Esophagus muscularis mucosa (tissue), 4 donors: ENCODE results near the gene GET3. TPM values are rescaled to one million over a fixed set of nuclear protein-coding genes. Genes with fewer than 3 reads are reported as not detected.
A peak's percentile ranks its signal among the peaks of the same experiment; 100 is the strongest.

ENCODE experiments used
- DNase-seq: peaks from one replicate; pipeline ENCODE4 v3.0.0-alpha.2; 2017; ENCODE audit errors: extremely low spot score
- H3K27ac ChIP-seq, 4 donors: fragments of 200-600 bp; sonication (generic); replicated peaks in 1 of 4; 1 replicate in 3 of 4; 2 replicates in 1 of 4; pipeline ENCODE4 v1.5.1; 2016 to 2019; ENCODE audit warnings: mild to moderate bottlenecking in 1 of 4
- H3K27me3 ChIP-seq, 4 donors: fragments of 200-600 bp; sonication (generic); one replicate each; pipeline versions ENCODE4 v1.5.1 to v1.6.0; 2016 to 2019
- H3K36me3 ChIP-seq, 4 donors: fragments of 200-600 bp; sonication (generic); one replicate each; pipeline ENCODE4 v1.5.1; 2016 to 2019
- H3K4me1 ChIP-seq, 4 donors: fragments of 200-600 bp; sonication (generic); one replicate each; pipeline ENCODE4 v1.5.1; 2016 to 2019
- H3K4me3 ChIP-seq, 4 donors: fragments of 200-600 bp; sonication (generic); 1 replicate in 2 of 4; 2 replicates in 2 of 4; pipeline ENCODE4 v1.5.1; 2016 to 2019; ENCODE audit warnings: mild to moderate bottlenecking in 4 of 4, moderate library complexity in 1 of 4
- H3K9me3 ChIP-seq, 4 donors: fragments of 200-600 bp; sonication (generic); 1 replicate in 3 of 4; 2 replicates in 1 of 4; pipeline ENCODE4 v1.5.1; 2016 to 2019
- EP300 ChIP-seq: sonication (generic); formaldehyde crosslinking; IDR thresholded peaks from one replicate; pipeline ENCODE4 v1.6.1; 2017; ENCODE audit warnings: antibody characterized with exemption
- POLR2A ChIP-seq: fragments of 450-650 bp; IDR thresholded peaks from one replicate; pipeline ENCODE4 v1.6.1; 2017; ENCODE audit warnings: antibody characterized with exemption, moderate library complexity, mild to moderate bottlenecking, low read depth
- POLR2AphosphoS5 ChIP-seq, 2 donors: sonication (generic); formaldehyde crosslinking; IDR thresholded peaks; one replicate each; pipeline ENCODE4 v1.6.1; 2017; ENCODE audit warnings: antibody characterized with exemption in 2 of 2
- WGBS: methylation state at CpG from one replicate; pipeline ENCODE4 v1.1.5; 2018; 5-methylcytosine and 5-hydroxymethylcytosine counted together
- intact Hi-C: fragments of 100-400 bp; cut with DNase I; formaldehyde crosslinking; loops from one replicate; pipeline ENCODE4 v1.15.1; 2023
- total RNA-seq, 4 donors: library from RNA; depleted of rRNA; stranded (reverse); fragments of >200 nt; gene quantifications; one replicate each; pipeline versions ENCODE4 v1.1.0 to v1.2.1, GENCODE V29; 2016
- TF ChIP-seq, protein P1 (sequence below), 3 experiments: fragments of 200-600 bp in 2 of 3; fragments of 450-650 bp in 1 of 3; sonication (generic) in 2 of 3; IDR thresholded peaks; one replicate each; pipeline ENCODE4 v1.5.1; 2017 to 2019; ENCODE audit warnings: antibody characterized with exemption in 3 of 3, mild to moderate bottlenecking in 2 of 3, moderate library complexity in 1 of 3

Gene GET3
- total RNA-seq, 4 donors from 2014 or later = 46.9 to 63.5 (median 51.3) TPM

DNA sequence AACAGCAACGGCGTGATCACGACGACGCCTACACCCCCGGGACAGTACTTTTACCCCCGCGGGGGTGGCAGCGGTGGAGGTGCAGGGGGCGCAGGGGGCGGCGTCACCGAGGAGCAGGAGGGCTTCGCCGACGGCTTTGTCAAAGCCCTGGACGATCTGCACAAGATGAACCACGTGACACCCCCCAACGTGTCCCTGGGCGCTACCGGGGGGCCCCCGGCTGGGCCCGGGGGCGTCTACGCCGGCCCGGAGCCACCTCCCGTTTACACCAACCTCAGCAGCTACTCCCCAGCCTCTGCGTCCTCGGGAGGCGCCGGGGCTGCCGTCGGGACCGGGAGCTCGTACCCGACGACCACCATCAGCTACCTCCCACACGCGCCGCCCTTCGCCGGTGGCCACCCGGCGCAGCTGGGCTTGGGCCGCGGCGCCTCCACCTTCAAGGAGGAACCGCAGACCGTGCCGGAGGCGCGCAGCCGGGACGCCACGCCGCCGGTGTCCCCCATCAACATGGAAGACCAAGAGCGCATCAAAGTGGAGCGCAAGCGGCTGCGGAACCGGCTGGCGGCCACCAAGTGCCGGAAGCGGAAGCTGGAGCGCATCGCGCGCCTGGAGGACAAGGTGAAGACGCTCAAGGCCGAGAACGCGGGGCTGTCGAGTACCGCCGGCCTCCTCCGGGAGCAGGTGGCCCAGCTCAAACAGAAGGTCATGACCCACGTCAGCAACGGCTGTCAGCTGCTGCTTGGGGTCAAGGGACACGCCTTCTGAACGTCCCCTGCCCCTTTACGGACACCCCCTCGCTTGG is 55.0 kb downstream of the GET3 start:
- WGBS = under 1% methylated on average over 19 of the region's 84 CpGs
- TF ChIP-seq POLR2AphosphoS5 (IDR thresholded peaks at IDR 0.05) (peak in 1 of 2 donors; percentile 80), POLR2A (no peak)
- H3K36me3 ChIP-seq = peaks cover 0 to 15% (median 3%) of the 10 kb centered on the region in 4 donors
- peaks cover 38 to 60% (median 58%) of the 10 kb centered on the region in 4 donors for H3K4me1 ChIP-seq
- peak overlapping the region; percentile 97 to 99 (median 99) for H3K27ac ChIP-seq
- intact Hi-C loops = no loop called here
- peak overlapping the region; percentile 87 to 97 (median 90) for H3K4me3 ChIP-seq
- peaks cover 0 to 3% (median 0%) of the 10 kb centered on the region in 4 donors for H3K9me3 ChIP-seq
- DNase-seq = no peak
- no peaks in the 10 kb centered on the region for H3K27me3 ChIP-seq

DNA sequence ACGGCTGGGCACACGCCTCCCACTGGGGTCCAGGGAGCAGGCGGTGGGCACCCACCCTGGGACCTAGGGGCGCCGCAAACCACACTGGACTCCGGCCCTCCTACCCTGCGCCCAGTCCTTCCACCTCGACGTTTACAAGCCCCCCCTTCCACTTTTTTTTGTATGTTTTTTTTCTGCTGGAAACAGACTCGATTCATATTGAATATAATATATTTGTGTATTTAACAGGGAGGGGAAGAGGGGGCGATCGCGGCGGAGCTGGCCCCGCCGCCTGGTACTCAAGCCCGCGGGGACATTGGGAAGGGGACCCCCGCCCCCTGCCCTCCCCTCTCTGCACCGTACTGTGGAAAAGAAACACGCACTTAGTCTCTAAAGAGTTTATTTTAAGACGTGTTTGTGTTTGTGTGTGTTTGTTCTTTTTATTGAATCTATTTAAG is 55.6 kb downstream of the GET3 start:
- H3K4me1 ChIP-seq = peaks cover 34 to 54% (median 52%) of the 10 kb centered on the region in 4 donors
- no peak for DNase-seq
- peak overlapping the region; percentile 97 to 99 (median 99) for H3K27ac ChIP-seq
- H3K27me3 ChIP-seq = no peaks in the 10 kb centered on the region
- H3K4me3 ChIP-seq = peak overlapping the region; percentile 87 to 97 (median 90)
- WGBS = under 1% methylated on average over 22 of the region's 22 CpGs
- H3K36me3 ChIP-seq = peaks cover 0 to 17% (median 4%) of the 10 kb centered on the region in 4 donors
- peaks cover 0 to 3% (median 0%) of the 10 kb centered on the region in 4 donors for H3K9me3 ChIP-seq
- intact Hi-C loops = no loop called here
- TF ChIP-seq EP300 = no peak
- TF ChIP-seq, protein P1, sequence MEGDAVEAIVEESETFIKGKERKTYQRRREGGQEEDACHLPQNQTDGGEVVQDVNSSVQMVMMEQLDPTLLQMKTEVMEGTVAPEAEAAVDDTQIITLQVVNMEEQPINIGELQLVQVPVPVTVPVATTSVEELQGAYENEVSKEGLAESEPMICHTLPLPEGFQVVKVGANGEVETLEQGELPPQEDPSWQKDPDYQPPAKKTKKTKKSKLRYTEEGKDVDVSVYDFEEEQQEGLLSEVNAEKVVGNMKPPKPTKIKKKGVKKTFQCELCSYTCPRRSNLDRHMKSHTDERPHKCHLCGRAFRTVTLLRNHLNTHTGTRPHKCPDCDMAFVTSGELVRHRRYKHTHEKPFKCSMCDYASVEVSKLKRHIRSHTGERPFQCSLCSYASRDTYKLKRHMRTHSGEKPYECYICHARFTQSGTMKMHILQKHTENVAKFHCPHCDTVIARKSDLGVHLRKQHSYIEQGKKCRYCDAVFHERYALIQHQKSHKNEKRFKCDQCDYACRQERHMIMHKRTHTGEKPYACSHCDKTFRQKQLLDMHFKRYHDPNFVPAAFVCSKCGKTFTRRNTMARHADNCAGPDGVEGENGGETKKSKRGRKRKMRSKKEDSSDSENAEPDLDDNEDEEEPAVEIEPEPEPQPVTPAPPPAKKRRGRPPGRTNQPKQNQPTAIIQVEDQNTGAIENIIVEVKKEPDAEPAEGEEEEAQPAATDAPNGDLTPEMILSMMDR (IDR thresholded peaks at IDR 0.05) = no peak
- TF ChIP-seq POLR2A = no peak
- TF ChIP-seq POLR2AphosphoS5 (IDR thresholded peaks at IDR 0.05) = no peak

DNA sequence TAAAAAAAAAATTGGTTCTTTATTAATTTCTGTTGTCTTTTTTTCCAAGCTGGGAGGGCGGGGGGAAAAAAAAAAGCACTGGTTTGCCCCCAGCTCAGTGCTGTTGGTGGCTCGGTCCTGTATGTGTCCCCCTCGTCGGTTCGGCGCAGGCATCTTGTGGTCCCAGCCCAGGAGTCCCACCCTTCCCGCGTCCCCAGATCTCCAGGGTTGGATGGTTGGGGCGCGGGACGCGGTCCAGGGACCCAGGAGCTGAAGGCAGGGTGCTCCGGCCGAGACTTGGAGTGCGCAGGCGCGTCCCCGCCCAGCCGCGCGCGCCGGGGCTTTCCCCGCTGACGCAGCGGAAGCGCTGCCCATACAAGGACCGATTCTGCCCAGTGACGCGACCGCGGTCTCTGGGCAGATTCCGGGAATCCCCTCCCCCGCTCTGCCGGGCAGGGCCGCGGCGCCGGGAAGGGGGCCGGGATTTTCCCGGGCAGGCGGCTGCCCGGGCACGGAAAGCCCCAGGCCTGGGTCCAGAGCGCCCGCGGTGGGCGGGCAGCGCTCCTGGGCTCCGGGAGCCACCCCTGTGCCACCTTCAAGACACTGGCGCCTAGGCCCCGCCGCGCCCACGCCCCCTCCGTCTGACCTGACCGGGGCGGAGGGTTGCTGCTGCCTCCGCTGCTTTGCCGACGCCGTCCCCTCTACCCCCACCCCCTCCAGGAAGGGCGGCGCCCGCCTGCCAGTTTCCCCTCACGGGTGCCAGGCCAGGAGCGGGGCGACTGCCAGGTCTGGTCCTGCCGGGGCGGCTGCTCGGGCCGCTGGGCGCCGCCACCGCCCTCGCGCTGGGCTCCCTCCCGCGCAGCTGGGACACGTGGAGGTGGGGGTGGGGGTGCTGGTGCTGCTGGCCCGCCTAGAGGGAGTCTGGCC is 56.2 kb downstream of the GET3 start:
- peak; percentile 99 for DNase-seq
- Histone ChIP-seq H3K4me3 (peak overlapping the region; percentile 87 to 97 (median 90)), H3K36me3 (peaks cover 0 to 23% (median 8%) of the 10 kb centered on the region in 4 donors), H3K27me3 (no peaks in the 10 kb centered on the region), H3K4me1 (peaks cover 27 to 47% (median 45%) of the 10 kb centered on the region in 4 donors), H3K9me3 (peaks cover 0 to 3% (median 0%) of the 10 kb centered on the region in 4 donors), H3K27ac (peak overlapping the region; percentile 97 to 99 (median 99))
- TF ChIP-seq EP300 = peak; percentile 96
- TF ChIP-seq POLR2A = peak; percentile 54
- peak in 1 of 2 donors; percentile 96 for TF ChIP-seq POLR2AphosphoS5 (IDR thresholded peaks at IDR 0.05)
- TF ChIP-seq, protein P1 (IDR thresholded peaks at IDR 0.05) = peak in 1 of 3 experiments; percentile 20
- intact Hi-C loops = no loop called here
- under 1% methylated on average over 23 of the region's 81 CpGs for WGBS

DNA sequence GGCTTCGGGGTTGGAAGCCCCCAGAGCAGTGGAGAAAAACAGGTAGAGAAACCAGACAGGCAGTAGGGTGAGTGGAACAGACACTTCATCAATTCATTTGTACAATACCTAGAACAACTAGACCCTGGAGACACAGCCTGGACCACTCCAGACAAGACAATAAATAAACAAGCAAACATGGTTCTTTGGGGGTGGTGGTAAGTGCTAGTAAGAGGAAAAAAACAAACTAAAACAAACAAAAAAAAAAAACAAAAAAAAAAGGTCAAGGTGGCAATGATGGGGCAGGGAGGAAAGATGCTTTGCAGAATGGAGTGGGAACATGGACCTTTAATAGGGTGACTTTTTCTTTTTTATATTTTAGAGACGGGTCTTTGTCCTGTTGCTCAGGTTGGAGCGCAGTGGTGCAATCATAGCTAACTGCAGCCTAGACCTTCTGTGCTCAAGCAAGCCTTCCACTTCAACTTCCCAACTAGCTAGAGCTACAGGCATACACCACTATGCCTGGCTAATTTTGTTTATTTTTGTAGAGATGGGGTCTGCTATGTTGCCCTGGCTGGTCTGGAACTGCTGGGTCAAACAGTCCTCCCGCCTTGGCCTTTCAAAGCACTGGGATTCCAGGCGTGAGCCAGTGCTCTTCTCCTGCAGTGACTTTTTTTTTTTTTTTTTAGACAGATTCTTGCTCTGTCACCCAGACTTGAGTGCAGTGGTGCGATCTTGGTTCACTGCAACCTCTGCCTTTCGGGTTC is 57.1 kb downstream of the GET3 start:
- 71% methylated on average over 7 of the region's 7 CpGs for WGBS
- no peak for DNase-seq
- Histone ChIP-seq H3K9me3 (peaks cover 0 to 3% (median 0%) of the 10 kb centered on the region in 4 donors), H3K4me1 (peaks cover 19 to 39% (median 37%) of the 10 kb centered on the region in 4 donors), H3K27ac (peak overlapping the region; percentile 97 to 99 (median 99)), H3K27me3 (no peaks in the 10 kb centered on the region), H3K4me3 (peak overlapping the region; percentile 87 to 97 (median 90)), H3K36me3 (peaks cover 4 to 32% (median 15%) of the 10 kb centered on the region in 4 donors)
- TF ChIP-seq POLR2AphosphoS5 (IDR thresholded peaks at IDR 0.05) = no peak
- TF ChIP-seq, protein P1 (IDR thresholded peaks at IDR 0.05) = peak in 1 of 3 experiments; percentile 21
- intact Hi-C loops = no loop called here
